H9 (cell line): ENCODE results near the gene CXCL8. TPM values are rescaled to one million over a fixed set of nuclear protein-coding genes. Genes with fewer than 3 reads are reported as not detected.

Experiments used
- DNase-seq: peaks from one replicate; pipeline ENCODE4 v3.0.0-alpha.2; 2017
- H2AFZ ChIP-seq: one replicate; pipeline ENCODE4 v1.6.1; 2013; ENCODE audit warnings: mild to moderate bottlenecking, low read length, control low read depth, moderate library complexity
- H2AK5ac ChIP-seq: 2 replicates; pipeline ENCODE4 v1.6.1; 2013; ENCODE audit warnings: low read length, control low read depth, mixed read lengths; ENCODE audit not compliant: insufficient read length
- H2BK120ac ChIP-seq: one replicate; pipeline ENCODE4 v1.6.1; 2013; ENCODE audit warnings: low read depth, mild to moderate bottlenecking, low read length, control low read depth, inconsistent platforms; ENCODE audit not compliant: poor library complexity, severe bottlenecking
- H2BK12ac ChIP-seq: 2 replicates; pipeline ENCODE4 v1.6.1; 2013; ENCODE audit warnings: low read length, control low read depth, mixed read lengths, low read depth; ENCODE audit not compliant: insufficient read length
- H2BK15ac ChIP-seq: 2 replicates; pipeline ENCODE4 v1.6.1; 2013; ENCODE audit warnings: low read depth, low read length, control low read depth
- H2BK20ac ChIP-seq: one replicate; pipeline ENCODE4 v1.6.1; 2013; ENCODE audit warnings: low read depth, mild to moderate bottlenecking, low read length, control low read depth, inconsistent platforms; ENCODE audit not compliant: poor library complexity, severe bottlenecking
- H2BK5ac ChIP-seq: 2 replicates; pipeline ENCODE4 v1.6.1; 2013; ENCODE audit warnings: low read length, control low read depth, mixed read lengths; ENCODE audit not compliant: insufficient read length
- H3K14ac ChIP-seq: 2 replicates; pipeline ENCODE4 v1.6.1; 2013; ENCODE audit warnings: low read length, control low read depth; ENCODE audit not compliant: insufficient read depth
- H3K18ac ChIP-seq: 2 replicates; pipeline ENCODE4 v1.6.1; 2013; ENCODE audit warnings: low read depth, mild to moderate bottlenecking, mixed read lengths, low read length, control low read depth; ENCODE audit not compliant: insufficient read length
- H3K23ac ChIP-seq: 2 replicates; pipeline ENCODE4 v1.6.1; 2013; ENCODE audit warnings: low read length, control low read depth, mixed read lengths, low read depth; ENCODE audit not compliant: insufficient read length
- H3K23me2 ChIP-seq: 2 replicates; pipeline ENCODE4 v1.6.1; 2013; ENCODE audit warnings: low read depth, mild to moderate bottlenecking, mixed read lengths, low read length, control low read depth; ENCODE audit not compliant: insufficient read length, poor library complexity, severe bottlenecking
- H3K27ac ChIP-seq: 2 replicates; pipeline ENCODE4 v1.5.1; 2013; ENCODE audit warnings: low read length, control low read depth, mixed read lengths, low read depth; ENCODE audit not compliant: insufficient read length
- H3K27me3 ChIP-seq: 2 replicates; pipeline ENCODE4 v1.6.1; 2013; ENCODE audit warnings: low read length, control low read depth, inconsistent platforms; ENCODE audit not compliant: insufficient read depth
- H3K4ac ChIP-seq: 2 replicates; pipeline ENCODE4 v1.6.1; 2013; ENCODE audit warnings: low read depth, mild to moderate bottlenecking, control low read depth, inconsistent platforms, low read length, moderate library complexity
- H3K4me1 ChIP-seq: 2 replicates; pipeline ENCODE4 v1.6.1; 2013; ENCODE audit warnings: low read length, control low read depth, inconsistent platforms; ENCODE audit not compliant: insufficient read depth
- H3K4me2 ChIP-seq: 2 replicates; pipeline ENCODE4 v1.6.1; 2013; ENCODE audit warnings: low read length, control low read depth, mixed read lengths; ENCODE audit not compliant: insufficient read length, insufficient read depth
- H3K56ac ChIP-seq: 2 replicates; pipeline ENCODE4 v1.6.1; 2013; ENCODE audit warnings: low read depth, mild to moderate bottlenecking, mixed read lengths, low read length, control low read depth; ENCODE audit not compliant: insufficient read length
- H3K79me1 ChIP-seq: 2 replicates; pipeline ENCODE4 v1.6.1; 2013; ENCODE audit warnings: low read depth, mild to moderate bottlenecking, moderate library complexity, low read length, control low read depth, inconsistent platforms; ENCODE audit not compliant: insufficient read depth, poor library complexity, severe bottlenecking
- H3K79me2 ChIP-seq: 2 replicates; pipeline ENCODE4 v1.6.1; 2013; ENCODE audit warnings: low read length, control low read depth, inconsistent platforms; ENCODE audit not compliant: insufficient read depth
- H3K9ac ChIP-seq: 2 replicates; pipeline ENCODE4 v1.6.1; 2013; ENCODE audit warnings: low read length, control low read depth, mixed read lengths; ENCODE audit not compliant: insufficient read length; ENCODE audit errors: extremely low read depth
- H3K9me3 ChIP-seq: one replicate; pipeline ENCODE4 v1.6.1; 2013; ENCODE audit warnings: low read depth, low read length, inconsistent platforms; ENCODE audit not compliant: control insufficient read depth
- H3T11ph ChIP-seq: one replicate; pipeline ENCODE4 v1.6.1; 2013; ENCODE audit warnings: mild to moderate bottlenecking, low read length, control low read depth, inconsistent platforms
- H4K20me1 ChIP-seq: one replicate; pipeline ENCODE4 v1.6.1; 2013; ENCODE audit not compliant: control insufficient read depth, insufficient read length, insufficient read depth
- H4K5ac ChIP-seq: 2 replicates; pipeline ENCODE4 v1.6.1; 2013; ENCODE audit warnings: low read depth, mild to moderate bottlenecking, mixed read lengths, low read length, control low read depth; ENCODE audit not compliant: insufficient read length
- H4K8ac ChIP-seq: replicated peaks from 2 replicates; pipeline ENCODE4 v1.6.1; 2013; ENCODE audit warnings: low read length, control low read depth, mixed read lengths, low read depth; ENCODE audit not compliant: insufficient read length
- H4K91ac ChIP-seq: 2 replicates; pipeline ENCODE4 v1.6.1; 2013; ENCODE audit warnings: low read depth, mild to moderate bottlenecking, moderate library complexity, mixed read lengths, low read length, control low read depth; ENCODE audit not compliant: insufficient read length
- H3K27ac Mint-ChIP-seq, 3 experiments: 2 replicates in 2 of 3; 3 replicates in 1 of 3; pipeline ENCODE4 v1.8.0; 2020 to 2021; ENCODE audit warnings: mixed read lengths in 3 of 3, mild to moderate bottlenecking in 1 of 3, moderate library complexity in 1 of 3
- H3K27me3 Mint-ChIP-seq: 2 replicates; pipeline ENCODE4 v1.8.0; 2021; ENCODE audit warnings: low read depth, mild to moderate bottlenecking, moderate library complexity, mixed read lengths
- H3K36me3 Mint-ChIP-seq, 3 experiments: 2 replicates in 2 of 3; 3 replicates in 1 of 3; pipeline ENCODE4 v1.8.0; 2020 to 2021; ENCODE audit warnings: low read depth in 3 of 3, mixed read lengths in 3 of 3; ENCODE audit not compliant: insufficient read depth in 1 of 3
- H3K4me1 Mint-ChIP-seq, 2 experiments: 2 replicates each; pipeline ENCODE4 v1.8.0; 2020; ENCODE audit warnings: mixed read lengths in 2 of 2
- H3K4me3 Mint-ChIP-seq, 2 experiments: 2 replicates in 1 of 2; 3 replicates in 1 of 2; pipeline ENCODE4 v1.8.0; 2020 to 2021; ENCODE audit warnings: mild to moderate bottlenecking in 2 of 2, mixed read lengths in 2 of 2, moderate library complexity in 1 of 2
- H3K9me3 Mint-ChIP-seq, 2 experiments: 2 replicates in 1 of 2; 3 replicates in 1 of 2; pipeline ENCODE4 v1.8.0; 2020; ENCODE audit warnings: mild to moderate bottlenecking in 2 of 2, mixed read lengths in 2 of 2, moderate library complexity in 1 of 2
- CTCF ChIP-seq: fragments of 200-600 bp; sonication (generic); conservative IDR thresholded peaks from 3 replicates; pipeline ENCODE4 v1.8.0; 2021; ENCODE audit warnings: antibody characterized with exemption, mild to moderate bottlenecking
- WGBS: extraction: QIAGEN DNeasy Blood & Tissue Kit; methylation state at CpG from one replicate; pipeline ENCODE4 v1.1.7; 2013; ENCODE audit warnings: missing lambda C conversion rate, low lambda C conversion rate, mixed read lengths; ENCODE audit not compliant: insufficient read length; ENCODE audit errors: extremely low coverage; 5-methylcytosine and 5-hydroxymethylcytosine counted together
- total RNA-seq: library from RNA; stranded (reverse); gene quantifications from 2 replicates; pipeline ENCODE4 v1.2.1, GENCODE V29; 2021

Gene CXCL8
- total RNA-seq, 1 experiment from 2014 or later = not detected

- H4K20me1 ChIP-seq = no peaks in the 10 kb centered on the region
- no peak overlapping the region for H4K91ac ChIP-seq
- H3K27me3 ChIP-seq = no peaks in the 10 kb centered on the region
- H2AFZ ChIP-seq = no peak overlapping the region
- 0 out of 2 replicates have a peak, but pooled peaks cover 2% of the 10 kb centered on the region for H3K4me1 ChIP-seq
- H2BK15ac ChIP-seq = no peak overlapping the region
- Mint-ChIP-seq H3K4me1 (no peaks in the 10 kb centered on the region), H3K9me3 (no peaks in the 10 kb centered on the region), H3K36me3 (no peaks in the 10 kb centered on the region), H3K27ac (no peak overlapping the region), H3K4me3 (no peak overlapping the region), H3K27me3 (no peaks in the 10 kb centered on the region)
- H3K9me3 ChIP-seq = no peaks in the 10 kb centered on the region
- H3K18ac ChIP-seq = no peak overlapping the region
- no peak overlapping the region for H2BK120ac ChIP-seq
- no peaks in the 10 kb centered on the region for H3K79me1 ChIP-seq
- H3K23me2 ChIP-seq = no peaks in the 10 kb centered on the region
- H2BK12ac ChIP-seq = no peak overlapping the region
- no peak overlapping the region for H2AK5ac ChIP-seq
- no peak overlapping the region for H2BK5ac ChIP-seq
- H3K14ac ChIP-seq = no peak overlapping the region
- H3K27ac ChIP-seq = no peak overlapping the region
- H4K5ac ChIP-seq = no peak overlapping the region
- no peak overlapping the region for H2BK20ac ChIP-seq
- no peaks in the 10 kb centered on the region for H3K79me2 ChIP-seq
- no peak overlapping the region for H3K56ac ChIP-seq
- H3K4me2 ChIP-seq = no peak overlapping the region
- DNase-seq = no peak
- no CpG with 5 or more reads among the region's 2 CpGs for WGBS
- H3K9ac ChIP-seq = no peak overlapping the region
- no peak for TF ChIP-seq CTCF
- no peak overlapping the region for H4K8ac ChIP-seq
- no peak overlapping the region for H3K23ac ChIP-seq
- no peak overlapping the region for H3T11ph ChIP-seq
- H3K4ac ChIP-seq = no peak overlapping the region
These were observed 24.7 kb upstream of the CXCL8 start for GRCh38 chr4:73715659-73716058.
